COLO829 (cell line): ENCODE results near the gene TPM2.
"Not testable (repeated sequence)": the region's sequence is repeated elsewhere in the genome, so short reads cannot be mapped to it uniquely, and the experiment has no call there.

ENCODE experiments used
- DNase-seq: peaks from one replicate; pipeline ENCODE4 v3.0.0; 2012; ENCODE audit warnings: low spot score

The TPM2 gene

DNA sequence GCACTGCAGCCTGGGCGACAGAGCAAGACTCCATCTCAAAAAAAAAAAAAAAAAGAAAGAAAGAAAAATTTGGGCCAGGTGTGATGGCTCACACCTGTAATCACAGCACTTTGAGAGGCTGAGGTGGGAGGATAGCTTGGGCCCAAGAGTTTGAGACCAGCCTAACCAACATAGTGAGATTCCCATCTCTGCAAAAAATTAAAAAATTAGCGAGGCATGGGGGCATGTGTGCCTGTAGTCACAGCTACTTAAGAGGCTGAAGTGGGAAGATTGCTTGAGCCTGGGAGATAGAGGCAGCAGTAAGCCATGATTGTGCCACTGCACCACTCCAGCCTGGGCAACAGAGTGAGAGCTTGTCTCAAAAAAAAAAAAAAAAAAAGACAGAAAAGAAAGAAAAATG is 36.1 kb downstream of the TPM2 start:
- DNase-seq = no peak

DNA sequence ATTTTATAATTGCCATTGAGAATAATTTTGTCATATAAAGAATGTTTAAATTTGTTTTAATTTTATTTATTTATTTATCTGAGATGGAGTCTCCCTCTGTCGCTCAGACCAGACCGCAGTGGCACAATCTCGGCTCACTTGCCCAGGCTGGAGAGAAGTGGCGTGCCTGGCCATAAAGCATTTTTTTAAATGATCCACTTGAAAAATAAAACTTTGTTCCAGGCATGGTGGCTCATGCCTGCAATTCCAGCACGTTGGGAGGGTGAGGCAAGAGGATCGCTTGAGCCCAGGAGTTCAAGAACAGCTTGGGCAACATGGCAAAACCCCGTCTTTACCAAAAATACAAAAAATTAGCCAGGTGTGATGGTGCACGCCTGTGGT is 36.9 kb downstream of the TPM2 start:
- no peak for DNase-seq

DNA sequence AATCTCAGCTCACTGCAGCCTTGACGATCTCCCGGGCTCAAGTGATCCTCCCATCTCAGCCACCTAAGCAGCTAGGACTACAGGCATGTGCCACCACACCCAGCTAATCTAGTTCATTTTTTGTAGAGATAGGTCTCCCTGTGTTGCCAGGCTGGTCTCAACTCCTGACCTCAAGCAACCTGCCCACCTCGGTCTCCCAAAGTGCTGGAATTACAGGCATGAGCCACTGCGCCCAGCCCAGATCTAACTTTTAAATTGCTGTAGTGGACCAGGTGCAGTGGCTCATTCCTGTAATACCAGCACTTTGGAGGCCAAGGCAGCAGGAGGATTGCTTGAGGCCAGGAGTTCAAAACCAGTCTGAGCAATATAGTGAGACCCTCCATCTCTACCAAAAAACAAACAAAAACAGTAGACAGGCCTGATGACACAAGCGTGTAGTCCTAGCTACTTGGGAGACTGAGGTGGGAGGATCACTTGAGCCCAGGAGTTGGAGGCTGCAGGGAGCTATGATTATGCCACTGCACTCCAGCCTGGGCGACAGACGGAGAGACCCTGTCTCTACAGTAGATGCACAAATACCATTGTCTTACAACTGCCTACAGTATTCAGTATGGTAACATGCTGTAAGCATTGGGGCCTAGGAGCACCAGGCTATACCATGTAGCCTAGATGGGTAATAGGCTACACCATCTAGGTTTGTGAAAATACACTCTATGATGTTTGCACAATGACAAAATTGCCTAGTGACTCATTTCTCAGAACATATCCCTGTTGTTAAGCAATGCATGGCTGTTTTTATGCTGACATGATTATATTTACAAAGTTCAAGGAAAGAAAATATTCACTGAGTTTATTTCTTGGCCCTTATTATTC is 37.5 kb downstream of the TPM2 start:
- no peak for DNase-seq

DNA sequence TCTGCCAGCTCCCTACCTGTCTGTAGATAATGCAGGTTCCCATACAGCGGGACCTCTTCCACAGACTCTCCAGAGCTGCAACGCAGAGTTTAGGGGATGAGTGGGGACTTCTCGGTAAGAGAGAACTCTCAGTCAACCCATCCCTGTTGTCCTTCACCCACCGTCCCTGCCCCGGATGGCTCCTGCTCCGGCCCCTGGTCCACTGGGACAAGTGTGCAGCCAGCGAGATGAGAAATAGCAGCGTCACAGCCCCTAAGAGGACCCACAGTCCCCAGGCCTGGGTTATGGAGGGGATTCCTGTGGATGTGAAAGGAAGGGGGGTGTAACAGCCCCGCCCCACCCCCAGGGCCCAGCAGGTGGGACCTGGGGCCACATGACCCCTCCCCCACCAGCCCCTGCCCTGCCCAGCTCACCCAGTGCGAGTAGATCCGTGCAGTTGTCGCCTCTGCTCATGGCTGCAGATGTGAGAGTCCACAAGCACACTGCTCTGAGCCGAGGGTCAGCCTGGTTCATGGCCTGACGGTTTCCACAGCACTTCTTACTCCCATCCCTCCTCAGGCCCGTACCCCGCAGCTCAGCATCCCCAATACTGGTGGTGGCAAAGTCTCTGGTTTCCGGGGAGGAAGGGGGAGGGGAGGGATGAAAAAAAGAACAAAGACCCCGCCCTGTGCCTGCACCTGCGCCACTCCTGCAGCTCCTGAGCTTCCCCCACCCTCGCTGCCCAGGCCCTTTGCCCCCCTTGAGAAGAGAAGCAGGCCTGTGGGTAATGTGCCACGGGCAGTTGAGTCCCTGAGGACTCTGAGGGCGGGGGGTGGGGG is 39.2 kb downstream of the TPM2 start, which contains the start of gene SIT1:
SIT1 (minus strand) TSS at position 591 of the 818 bp plus-strand sequence; CDS start at position 513, 78 bp downstream.
- no peak for DNase-seq

DNA sequence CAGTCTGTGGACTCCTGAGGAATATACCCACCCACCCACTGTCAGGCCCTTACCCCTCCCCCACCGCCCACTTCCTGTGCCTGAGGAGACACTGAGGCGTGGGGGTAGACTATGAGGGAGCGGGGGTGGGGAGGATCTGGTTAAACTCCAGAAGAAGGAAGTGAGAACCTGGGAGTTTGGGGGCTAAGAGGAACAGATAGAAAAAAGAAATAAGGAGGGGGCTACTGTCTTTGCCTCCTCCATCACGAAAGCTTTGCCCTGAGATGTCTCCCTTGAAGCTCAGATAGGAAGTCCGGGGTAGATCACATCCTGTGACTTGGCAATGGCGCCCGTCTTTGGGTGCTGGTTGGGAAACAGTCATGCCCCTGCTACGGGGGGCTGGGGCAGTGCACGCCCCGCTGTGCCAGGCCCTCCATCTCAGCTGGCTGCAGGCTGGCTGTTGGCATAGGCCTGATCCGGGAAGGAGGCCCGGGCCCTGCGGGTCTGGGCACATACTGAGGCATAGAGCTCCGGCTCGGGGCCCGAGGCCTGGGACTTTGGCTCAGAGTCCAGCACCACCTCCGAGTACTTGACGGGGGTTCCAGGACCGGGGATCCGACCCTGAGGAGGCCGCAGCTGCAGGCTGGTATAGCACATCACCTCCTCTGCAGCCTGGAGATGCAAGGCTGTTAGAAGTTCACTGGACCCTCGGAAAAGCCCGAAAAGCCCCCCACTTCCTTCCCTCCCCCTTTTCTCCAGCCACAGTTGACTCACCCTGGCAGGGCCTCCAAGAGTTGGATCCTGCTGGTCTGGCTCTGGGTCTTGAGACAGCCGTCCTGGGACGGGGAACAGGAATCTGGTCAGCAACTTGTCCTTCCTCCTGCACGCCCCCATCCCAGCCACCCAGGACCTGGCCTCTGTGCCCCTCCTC is 40.0 kb downstream of the TPM2 start:
- no peak for DNase-seq

DNA sequence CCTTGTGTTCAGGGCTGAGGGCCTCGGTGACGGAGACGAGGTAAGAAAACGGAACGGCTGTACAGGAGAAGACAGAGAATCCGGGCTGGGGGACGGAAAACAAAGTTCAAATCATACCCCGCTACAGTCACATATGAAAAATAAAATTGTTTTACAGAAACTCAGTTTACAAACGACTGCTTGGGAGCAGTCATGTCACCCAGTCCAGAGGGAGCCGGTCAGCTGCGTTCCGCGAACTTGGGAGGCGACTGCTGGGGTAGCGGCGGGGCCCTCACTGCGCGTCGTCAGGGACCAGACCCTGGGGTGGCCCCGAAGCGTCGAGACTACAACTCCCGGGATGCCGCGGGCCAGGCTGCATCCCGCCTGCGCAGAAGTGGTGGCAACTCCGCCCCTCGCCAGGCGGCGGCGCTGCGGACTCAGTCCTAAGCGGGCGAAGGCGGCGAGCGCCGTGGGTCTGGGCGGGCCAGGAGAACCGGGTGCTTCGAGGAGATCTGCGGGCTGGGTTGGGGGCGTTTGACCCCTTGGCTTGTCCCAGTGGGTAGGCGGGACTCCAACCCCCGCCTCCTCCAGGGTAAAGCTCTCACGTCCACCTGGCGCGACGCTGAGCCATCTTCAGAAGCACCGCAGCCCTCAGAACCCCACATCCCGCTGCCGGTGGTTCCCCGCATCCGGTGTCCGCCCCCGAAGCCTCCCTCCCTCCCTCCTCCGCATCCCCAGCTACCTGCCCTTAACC is 43.0 kb downstream of the TPM2 start:
- peak; percentile 96 for DNase-seq

DNA sequence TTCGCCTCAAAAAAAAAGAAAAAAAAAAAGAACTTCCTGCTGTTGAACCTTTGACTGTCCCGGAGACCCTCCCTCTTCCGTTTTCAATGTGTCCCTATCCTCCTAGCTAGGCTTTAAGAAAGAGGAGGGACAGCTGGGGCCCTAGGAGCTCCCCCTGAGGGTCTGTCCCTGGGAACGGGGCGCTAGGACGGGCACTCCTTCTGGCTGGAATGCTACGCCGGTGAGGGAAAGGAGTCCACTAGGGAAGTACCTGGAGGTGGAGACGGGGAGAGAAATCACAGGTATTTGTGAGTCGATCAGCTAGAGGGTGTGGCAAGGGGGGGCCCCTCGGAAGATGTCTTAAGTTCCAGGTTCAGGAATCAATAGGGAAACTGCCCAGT is 43.6 kb downstream of the TPM2 start:
- DNase-seq = no peak

DNA sequence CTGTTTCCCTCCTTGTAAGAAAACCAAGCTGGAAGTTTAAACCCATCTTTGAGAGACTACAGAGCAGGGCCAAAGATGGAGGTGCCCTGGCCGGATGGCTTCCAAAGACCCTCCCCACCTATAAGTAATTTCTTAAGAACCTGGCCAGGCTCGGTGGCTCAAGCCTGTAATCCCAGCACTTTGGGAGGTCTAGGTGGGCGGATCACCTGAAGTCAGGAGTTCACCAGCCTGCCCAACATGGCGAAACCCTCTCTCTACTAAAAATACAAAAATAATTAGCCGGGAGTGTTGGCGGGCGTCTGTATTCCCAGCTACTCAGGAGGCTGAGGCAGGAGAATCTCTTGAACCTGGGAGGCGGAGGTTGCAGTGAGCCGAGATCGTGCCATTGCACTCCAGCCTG is 44.0 kb downstream of the TPM2 start:
- DNase-seq = not testable (repeated sequence)

DNA sequence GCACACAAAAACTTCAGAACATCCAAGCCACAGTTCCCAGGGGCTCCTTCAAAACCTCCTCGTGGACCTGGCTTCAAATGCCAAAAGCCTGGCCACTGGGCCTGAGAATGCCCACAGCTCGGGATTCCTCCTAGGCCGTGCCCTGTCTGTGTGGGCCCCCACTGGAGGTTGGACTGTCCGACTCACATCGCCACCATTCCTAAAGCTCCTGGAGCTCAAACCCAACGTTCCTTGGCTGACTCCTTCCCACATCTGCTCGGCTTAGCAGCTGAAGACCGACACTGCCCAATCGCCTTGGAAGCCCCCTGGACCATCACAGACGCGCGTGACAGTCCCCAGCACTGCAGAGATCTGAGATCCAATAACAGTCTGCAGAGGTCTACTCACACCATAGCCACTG is 46.7 kb downstream of the TPM2 start:
- no peak for DNase-seq

DNA sequence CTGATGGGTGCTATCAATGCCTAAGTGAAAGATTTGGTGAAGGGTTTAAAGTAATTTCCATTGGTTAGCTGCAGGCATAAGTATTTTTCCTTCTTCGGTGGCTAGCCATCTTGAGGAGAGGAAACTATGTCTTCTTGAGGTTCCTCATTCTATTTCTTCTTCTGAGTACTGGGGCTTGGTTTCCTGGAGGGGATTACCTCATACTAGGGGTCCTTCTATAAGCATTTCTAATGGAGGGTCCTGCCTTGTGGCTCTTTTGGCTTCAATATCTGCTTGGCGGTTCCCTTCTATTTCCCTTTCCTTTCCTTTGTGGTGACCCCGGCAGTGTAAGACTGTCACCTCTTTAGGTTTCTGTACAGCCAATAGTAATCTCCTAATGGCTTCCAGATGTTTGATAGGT is 48.2 kb downstream of the TPM2 start:
- DNase-seq = not testable (repeated sequence)

DNA sequence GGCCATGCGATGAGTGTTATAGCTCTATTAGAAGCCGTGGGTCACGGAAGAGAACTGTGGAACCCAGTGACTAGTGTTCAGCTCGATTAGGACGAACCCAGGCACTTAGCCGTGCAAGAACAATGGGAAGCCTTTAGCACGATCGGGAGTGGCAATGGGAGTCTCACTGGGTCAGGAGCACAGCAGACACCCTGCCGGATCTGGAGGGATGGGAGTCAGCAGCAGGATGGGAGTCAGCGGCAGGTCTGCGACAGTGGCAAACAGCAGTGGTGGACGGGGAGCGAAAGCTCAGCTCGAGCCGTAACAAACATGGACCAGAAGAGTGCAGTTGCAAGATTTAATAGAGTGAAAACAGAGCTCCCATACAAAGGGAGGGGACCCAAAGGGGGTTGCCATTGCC is 49.3 kb downstream of the TPM2 start:
- not testable (repeated sequence) for DNase-seq

DNA sequence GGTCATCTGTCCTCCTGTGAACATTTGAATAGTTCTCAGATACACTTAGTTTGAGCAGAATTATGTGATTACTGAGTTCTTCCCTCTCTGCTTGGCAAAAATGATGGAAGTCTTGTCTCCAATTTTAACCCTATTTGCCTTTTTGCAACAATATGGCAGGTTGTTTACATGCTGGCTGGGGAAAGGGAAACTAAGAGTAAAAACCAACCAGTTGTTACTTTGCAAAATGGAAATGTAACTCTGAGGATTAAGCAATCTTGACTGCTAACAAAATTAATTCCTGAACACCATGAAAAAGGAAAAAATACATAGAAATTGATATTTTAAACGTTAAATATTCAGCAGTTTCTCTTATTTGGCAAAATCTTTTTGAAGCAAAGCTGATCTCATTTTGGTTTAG is 50.1 kb downstream of the TPM2 start:
- no peak for DNase-seq

DNA sequence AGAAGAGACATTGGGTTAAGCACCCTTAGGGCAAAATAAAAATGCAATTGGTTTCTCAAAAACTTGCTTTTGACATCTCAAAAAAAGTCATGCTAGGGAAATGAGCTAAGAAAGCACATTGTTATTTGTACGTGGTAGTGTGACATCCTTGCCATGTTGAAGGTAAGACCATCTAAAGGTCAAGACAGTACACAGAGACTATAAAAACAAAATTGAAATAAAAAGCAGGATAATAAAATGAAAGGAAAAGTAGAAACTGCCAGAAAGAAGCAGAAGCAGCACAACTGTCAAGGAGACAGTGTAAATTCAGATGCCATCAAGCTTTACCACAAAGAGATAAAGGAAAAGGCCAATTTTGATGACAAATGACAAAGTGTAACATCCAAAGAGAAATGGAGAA is 50.5 kb downstream of the TPM2 start:
- not testable (repeated sequence) for DNase-seq

DNA sequence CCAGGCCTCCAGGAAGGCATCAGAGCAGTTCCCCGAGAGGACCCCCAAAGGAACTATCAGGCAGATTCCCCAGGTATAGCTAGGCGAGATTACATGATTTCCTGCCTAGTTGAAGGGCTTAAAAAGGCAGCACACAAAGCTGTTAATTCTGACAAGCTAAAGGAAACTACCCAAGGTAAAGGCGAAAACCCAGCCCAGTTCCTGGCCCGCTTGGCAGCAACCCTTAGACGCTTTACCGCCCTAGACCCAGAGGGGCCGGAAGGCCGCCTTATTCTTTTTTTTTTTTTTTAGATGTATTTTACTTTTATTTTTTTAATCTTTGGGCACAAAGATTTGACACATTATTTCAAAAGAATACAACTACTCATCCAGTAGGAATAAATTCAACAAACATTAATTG is 51.0 kb downstream of the TPM2 start:
- not testable (repeated sequence) for DNase-seq

DNA sequence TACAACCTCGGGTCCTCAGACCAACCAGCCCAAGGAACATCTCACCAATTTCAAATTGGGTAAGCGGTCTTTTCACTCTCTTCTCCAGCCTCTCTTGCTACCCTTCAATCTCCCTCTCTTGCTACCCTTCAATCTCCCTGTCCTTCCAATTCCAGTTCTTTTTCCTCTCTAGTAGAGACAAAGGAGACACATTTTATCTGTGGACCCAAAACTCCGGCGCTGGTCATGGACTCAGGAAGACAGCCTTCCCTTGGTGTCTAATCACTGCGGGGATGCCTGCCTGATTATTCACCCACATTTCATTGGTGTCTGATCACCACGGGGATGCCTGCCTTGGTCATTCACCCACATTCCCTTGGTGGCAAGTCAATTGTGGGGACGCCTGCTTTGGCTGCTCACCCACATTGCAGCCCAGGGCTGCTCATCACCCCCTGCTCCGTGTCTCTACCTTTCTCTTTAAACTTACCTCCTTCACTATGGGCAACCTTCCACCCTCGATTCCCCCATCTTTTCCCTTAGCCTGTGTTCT is 52.2 kb downstream of the TPM2 start:
- DNase-seq = not testable (repeated sequence)

DNA sequence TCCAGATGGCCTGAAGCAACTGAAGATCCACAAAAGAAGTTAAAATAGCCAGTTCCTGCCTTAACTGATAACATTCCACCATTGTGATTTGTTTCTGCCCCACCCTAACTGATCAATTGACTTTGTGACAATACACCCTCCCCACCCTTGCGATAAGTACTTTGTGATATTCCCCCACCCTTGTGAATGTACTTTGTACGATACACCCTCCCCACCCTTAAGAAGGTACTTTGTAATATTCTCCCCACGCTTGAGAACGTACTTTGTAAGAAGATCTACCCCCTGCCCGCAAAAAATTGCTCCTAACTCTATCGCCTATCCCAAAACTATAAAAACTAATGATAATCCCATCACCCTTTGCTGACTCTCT is 52.9 kb downstream of the TPM2 start:
- DNase-seq = not testable (repeated sequence)

DNA sequence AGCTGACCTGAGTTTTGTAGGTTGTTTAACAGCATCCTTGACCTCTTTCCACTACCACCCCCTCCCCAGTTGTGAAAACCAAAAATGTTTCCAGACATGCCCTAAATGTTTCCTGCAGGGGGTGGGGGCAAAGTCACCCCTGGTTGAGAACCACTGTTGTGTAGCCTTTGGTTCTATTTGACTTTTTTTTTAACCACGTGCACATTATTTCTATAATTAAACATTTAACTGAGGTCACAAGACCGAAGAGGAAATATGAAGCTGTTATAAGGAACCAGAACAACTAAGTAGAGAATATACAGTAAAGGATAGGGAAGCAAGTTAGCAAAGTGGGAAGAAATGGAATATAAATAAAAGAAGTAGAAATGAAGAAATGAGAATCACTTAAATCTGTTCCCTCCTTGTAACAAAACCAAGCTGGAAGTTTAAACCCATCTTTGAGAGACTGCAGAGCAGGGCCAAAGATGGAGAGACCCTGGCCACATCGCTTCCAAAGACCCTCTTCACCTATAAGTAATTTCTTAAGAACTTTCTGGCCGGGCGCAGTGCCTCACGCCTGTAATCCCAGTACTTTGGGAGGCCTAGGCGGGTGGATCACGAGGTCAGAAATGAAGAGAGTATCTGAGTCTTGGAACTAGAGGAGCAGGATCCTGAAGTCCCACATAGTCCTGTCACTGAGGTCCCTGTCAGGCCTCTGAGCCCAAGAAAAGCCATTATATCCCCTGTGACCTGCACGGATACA is 53.4 kb downstream of the TPM2 start:
- DNase-seq = no peak

DNA sequence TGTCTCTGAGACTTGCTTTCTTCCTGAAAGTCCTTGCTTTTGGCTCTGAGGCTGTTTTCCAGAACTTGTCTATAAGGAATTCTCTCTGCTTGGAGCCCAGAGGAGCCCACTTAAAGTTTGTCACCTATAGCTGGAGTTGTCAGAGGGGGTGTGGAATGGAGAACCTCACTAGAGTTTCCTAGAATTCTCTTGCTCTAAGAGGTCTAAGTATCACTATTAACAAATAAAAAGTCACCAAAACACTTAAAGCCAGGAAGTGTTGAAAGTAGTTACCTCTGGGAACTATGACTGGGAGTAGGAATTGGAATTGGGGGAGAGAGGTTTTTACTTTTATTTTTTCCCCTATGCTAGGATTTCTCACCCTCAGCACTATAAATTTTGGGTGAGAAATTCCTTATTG is 54.0 kb downstream of the TPM2 start:
- DNase-seq = no peak
